HCT116 (cell line): ENCODE measurements around the gene CFAP58. TPM values are rescaled to one million over a fixed set of nuclear protein-coding genes. Genes with fewer than 3 reads are reported as not detected.

Experiments
- ATAC-seq: fragments of 200-7000 bp; cut with Tn5 transposase; 2 replicates; pipeline ENCODE4 v1.9.1; 2020; ENCODE audit warnings: mild to moderate bottlenecking, moderate library complexity
- BruUV-seq: library from RNA; stranded (reverse); fragments of 400-500 nt; replicated peaks from 2 replicates; lab custom pipeline; 2021; lab: Mats Ljungman, UMichigan
- CTCF ChIA-PET: fragments of 300-600 bp; sonication (Branson Sonifier 250); formaldehyde crosslinking; loops from one replicate; lab custom pipeline; 2021; ENCODE audit warnings: antibody characterized with exemption; lab: Charles Lee
- POLR2A ChIA-PET: fragments of 300-600, 350-600 bp; sonication (Branson Sonifier 250); formaldehyde crosslinking; loops from one replicate; lab custom pipeline; 2021; ENCODE audit warnings: antibody characterized with exemption; lab: Charles Lee
- RAD21 ChIA-PET, 2 experiments: fragments of 300-600 bp; sonication (Branson Sonifier 250); formaldehyde crosslinking; loops; one replicate each; lab custom pipeline; 2023; ENCODE audit warnings: low total read pairs in 2 of 2; ENCODE audit not compliant: uncharacterized antibody in 2 of 2, unreplicated experiment in 2 of 2, low non-redundant PET in 1 of 2; lab: Charles Lee
- DNase-seq: peaks from one replicate; pipeline ENCODE4 v3.0.0-alpha.2; 2010; ENCODE audit warnings: low read depth, low spot score
- H2AFZ ChIP-seq: fragments of 200-600 bp; shearing (Covaris generic), sonication (generic); 2 replicates; pipeline ENCODE4 v1.6.1; 2017; ENCODE audit warnings: low read depth, mixed run types, mixed read lengths, antibody characterized with exemption, low read length; ENCODE audit not compliant: poor library complexity, severe bottlenecking
- H3K27ac ChIP-seq: 2 replicates; pipeline ENCODE4 v1.5.1; 2012; ENCODE audit warnings: low read depth, low read length
- H3K27me3 ChIP-seq: fragments of 200-600 bp; sonication (generic); 2 replicates; pipeline ENCODE4 v1.6.1; 2016; ENCODE audit warnings: mixed run types, low read length, mixed read lengths; ENCODE audit not compliant: insufficient read depth
- H3K36me3 ChIP-seq, 2 experiments: fragments of 200-500 bp in 1 of 2; fragments of 200-600 bp in 1 of 2; sonication (Bioruptor generic) in 1 of 2; sonication (generic) in 1 of 2; 2 replicates each; pipeline versions ENCODE4 v1.5.1 to v1.6.1; 2014 to 2016; ENCODE audit warnings: low read length in 2 of 2, inconsistent platforms in 1 of 2, mixed read lengths in 1 of 2, mixed run types in 1 of 2; ENCODE audit not compliant: insufficient read depth in 2 of 2, control insufficient read depth in 1 of 2
- H3K4me1 ChIP-seq, 2 experiments: fragments of 200-600 bp in 1 of 2; sonication (generic) in 1 of 2; 2 replicates each; pipeline versions ENCODE4 v1.5.1 to v1.6.1; 2012 to 2017; ENCODE audit warnings: low read length in 2 of 2, inconsistent platforms in 1 of 2, mild to moderate bottlenecking in 1 of 2, mixed read lengths in 1 of 2, mixed run types in 1 of 2, moderate library complexity in 1 of 2; ENCODE audit not compliant: insufficient read depth in 2 of 2, control insufficient read depth in 1 of 2
- H3K4me2 ChIP-seq: fragments of 200-600 bp; sonication (generic); 2 replicates; pipeline ENCODE4 v1.6.1; 2017; ENCODE audit warnings: mixed run types, low read length, mixed read lengths
- H3K4me3 ChIP-seq, 2 experiments: fragments of 200-600 bp in 1 of 2; sonication (generic) in 1 of 2; replicated peaks in 1 of 2; 2 replicates each; pipeline ENCODE4 v1.5.1; 2011 to 2016; ENCODE audit warnings: low read length in 2 of 2, control low read depth in 1 of 2, low read depth in 1 of 2, mild to moderate bottlenecking in 1 of 2, mixed read lengths in 1 of 2, mixed run types in 1 of 2
- H3K79me2 ChIP-seq: fragments of 200-600 bp; sonication (generic); 2 replicates; pipeline ENCODE4 v1.6.1; 2017; ENCODE audit warnings: mild to moderate bottlenecking, mixed run types, low read length, moderate library complexity, mixed read lengths; ENCODE audit not compliant: insufficient read depth
- H3K9ac ChIP-seq: fragments of 200-600 bp; sonication (generic); 2 replicates; pipeline ENCODE4 v1.6.1; 2016; ENCODE audit warnings: low read length, mixed read lengths
- H3K9me2 ChIP-seq: fragments of 200-600 bp; sonication (generic), shearing (Covaris generic); 2 replicates; pipeline ENCODE4 v1.6.1; 2017; ENCODE audit warnings: mixed run types, mild to moderate bottlenecking, moderate library complexity; ENCODE audit not compliant: insufficient read depth
- H3K9me3 ChIP-seq, 2 experiments: fragments of 200-500 bp in 1 of 2; fragments of 200-600 bp in 1 of 2; sonication (Bioruptor generic) in 1 of 2; sonication (generic) in 1 of 2; 2 replicates each; pipeline ENCODE4 v1.6.1; 2014 to 2017; ENCODE audit warnings: low read length in 2 of 2, mixed read lengths in 2 of 2, inconsistent platforms in 1 of 2, low read depth in 1 of 2, mild to moderate bottlenecking in 1 of 2, mixed run types in 1 of 2, moderate library complexity in 1 of 2; ENCODE audit not compliant: control insufficient read depth in 1 of 2, insufficient read depth in 1 of 2
- H4K20me1 ChIP-seq: fragments of 200-600 bp; sonication (generic), shearing (Covaris generic); 2 replicates; pipeline ENCODE4 v1.6.1; 2017; ENCODE audit warnings: mixed run types, mild to moderate bottlenecking, moderate library complexity; ENCODE audit not compliant: insufficient read depth
- ATF3 ChIP-seq: IDR thresholded peaks from 2 replicates; pipeline ENCODE4 v1.6.1; 2012
- CTCF ChIP-seq, 3 experiments: fragments of 200-600 bp in 1 of 3; sonication (generic) in 1 of 3; IDR thresholded peaks in 2 of 3; conservative IDR thresholded peaks in 1 of 3; 2 replicates each; pipeline ENCODE4 v1.5.1; 2012 to 2017; ENCODE audit warnings: low read depth in 2 of 3, low read length in 2 of 3, antibody characterized with exemption in 1 of 3, borderline replicate concordance in 1 of 3, control low read depth in 1 of 3, mild to moderate bottlenecking in 1 of 3, mixed read lengths in 1 of 3, mixed run types in 1 of 3, moderate library complexity in 1 of 3; ENCODE audit not compliant: insufficient read depth in 1 of 3
- POLR2A ChIP-seq: IDR thresholded peaks from 2 replicates; pipeline ENCODE4 v1.7.0; 2011; ENCODE audit warnings: borderline replicate concordance; ENCODE audit not compliant: insufficient read depth, insufficient read length; ENCODE audit errors: extremely low read depth
- REST ChIP-seq: IDR thresholded peaks from 2 replicates; pipeline ENCODE4 v1.6.1; 2012; ENCODE audit warnings: low read depth
- SIN3A ChIP-seq: IDR thresholded peaks from 2 replicates; pipeline ENCODE4 v1.6.1; 2012; ENCODE audit warnings: low read depth
- SRF ChIP-seq: IDR thresholded peaks from 2 replicates; pipeline ENCODE4 v1.6.1; 2012; ENCODE audit warnings: low read depth
- ZNF274 ChIP-seq: fragments of 200-500 bp; sonication (Bioruptor generic); IDR thresholded peaks from 2 replicates; pipeline ENCODE4 v1.6.1; 2014; ENCODE audit warnings: mild to moderate bottlenecking, low read depth, low read length, inconsistent platforms
- intact Hi-C: fragments of 100-400 bp; cut with micrococcal nuclease; formaldehyde crosslinking; loops from 2 replicates; pipeline ENCODE4 v1.10.0; 2022
- total RNA-seq: library from RNA; stranded (reverse); gene quantifications from one replicate; pipeline ENCODE4 v1.2.1, GENCODE V29; 2021; ENCODE audit not compliant: unreplicated experiment

Gene CFAP58
- total RNA-seq, 1 experiment from 2014 or later, result 0.91 TPM

GRCh38 chr10:104323760-104324201, 29.9 kb upstream of the CFAP58 start:
- POLR2A ChIA-PET, result no interaction called here

GRCh38 chr10:104324221-104324686, 29.4 kb upstream of the CFAP58 start:
- no peak overlapping the region for H2AFZ ChIP-seq
- RAD21 ChIA-PET, result no interaction called here
- H3K27me3 ChIP-seq, result no peaks in the 10 kb centered on the region
- no peaks in the 10 kb centered on the region for H4K20me1 ChIP-seq
- BruUV-seq, result no TSS peak
- CTCF ChIA-PET, result no interaction called here
- H3K9me3 ChIP-seq, result no peaks in the 10 kb centered on the region
- no peak overlapping the region for H3K27ac ChIP-seq
- H3K4me3 ChIP-seq, result no peak overlapping the region
- H3K9ac ChIP-seq, result no peak overlapping the region
- peaks cover 57% of the 10 kb centered on the region for H3K79me2 ChIP-seq
- peaks cover 25 to 31% of the 10 kb centered on the region in 2 experiments for H3K4me1 ChIP-seq
- DNase-seq, result no peak
- H3K4me2 ChIP-seq, result no peak overlapping the region
- intact Hi-C loops, result no loop called here
- H3K36me3 ChIP-seq, result no peaks in the 10 kb centered on the region
- POLR2A ChIA-PET, result no interaction called here
- no peak for ATAC-seq
- no peaks in the 10 kb centered on the region for H3K9me2 ChIP-seq
- TF ChIP-seq CTCF (IDR thresholded peaks at IDR 0.05 in 2 of 3, conservative IDR thresholded peaks at IDR 0.05 in 1 of 3; ENCODE audit: borderline replicate concordance in 1 of 3, insufficient read depth in 1 of 3, low read depth in 2 of 3, low read length in 2 of 3) (no peak), ATF3 (no peak), SIN3A (no peak), SRF (no peak), REST (no peak), POLR2A (no peak), ZNF274 (no peak)

More at GRCh38 chr10:104323760-104324201, 29.9 kb upstream of the CFAP58 start:
- H3K36me3 ChIP-seq, result no peaks in the 10 kb centered on the region
- no peak for ATAC-seq
- H3K27me3 ChIP-seq, result no peaks in the 10 kb centered on the region
- ChIA-PET RAD21 (no interaction called here), CTCF (no interaction called here)
- no peak for DNase-seq
- H3K9me2 ChIP-seq, result no peaks in the 10 kb centered on the region
- H3K79me2 ChIP-seq, result peaks cover 52% of the 10 kb centered on the region
- H3K4me2 ChIP-seq, result no peak overlapping the region
- H3K4me1 ChIP-seq, result peaks cover 21 to 28% of the 10 kb centered on the region in 2 experiments
- no peak for TF ChIP-seq CTCF (IDR thresholded peaks at IDR 0.05 in 2 of 3, conservative IDR thresholded peaks at IDR 0.05 in 1 of 3; ENCODE audit: borderline replicate concordance in 1 of 3, insufficient read depth in 1 of 3, low read depth in 2 of 3, low read length in 2 of 3)
- H4K20me1 ChIP-seq, result no peaks in the 10 kb centered on the region
- no peak overlapping the region for H3K4me3 ChIP-seq
- H3K27ac ChIP-seq, result no peak overlapping the region
- no TSS peak for BruUV-seq
- no peak overlapping the region for H3K9ac ChIP-seq
- H2AFZ ChIP-seq, result no peak overlapping the region
- intact Hi-C loops, result no loop called here
- no peaks in the 10 kb centered on the region for H3K9me3 ChIP-seq
